ENCODE results near the gene PTPN4.

PTPN4 gene

GRCh38 chr2:119734047-119734446 lies 25.7 kb upstream of the PTPN4 start:
- DNase-seq (ENCODE audit: low read depth): no peak

- DNase-seq (ENCODE audit: low read depth): no peak
Observed at GRCh38 chr2:119735565-119735964, 24.2 kb upstream of the PTPN4 start.

- no peak for DNase-seq (ENCODE audit: low read depth)
Observed at GRCh38 chr2:119736021-119736420, 23.7 kb upstream of the PTPN4 start.

GRCh38 chr2:119739580-119740255 lies 20.0 kb upstream of the PTPN4 start:
- no peak for DNase-seq (ENCODE audit: low read depth)

GRCh38 chr2:119741001-119741400 lies 18.7 kb upstream of the PTPN4 start:
- DNase-seq (ENCODE audit: low read depth): no peak

GRCh38 chr2:119741868-119742267 lies 17.9 kb upstream of the PTPN4 start:
- DNase-seq (ENCODE audit: low read depth): no peak

GRCh38 chr2:119744335-119744939 lies 15.3 kb upstream of the PTPN4 start:
- DNase-seq (ENCODE audit: low read depth): no peak

GRCh38 chr2:119745566-119745965 lies 14.2 kb upstream of the PTPN4 start:
- no peak for DNase-seq (ENCODE audit: low read depth)

GRCh38 chr2:119746836-119747686 lies 12.7 kb upstream of the PTPN4 start:
- DNase-seq (ENCODE audit: low read depth): no peak

GRCh38 chr2:119748135-119748534 lies 11.6 kb upstream of the PTPN4 start:
- no peak for DNase-seq (ENCODE audit: low read depth)

- no peak for DNase-seq (ENCODE audit: low read depth)
Observed at GRCh38 chr2:119749477-119750012, 10.2 kb upstream of the PTPN4 start.

GRCh38 chr2:119751706-119752105 lies 8.0 kb upstream of the PTPN4 start:
- no peak for DNase-seq (ENCODE audit: low read depth)

- no peak for DNase-seq (ENCODE audit: low read depth)
Observed at GRCh38 chr2:119753041-119753929, 6.4 kb upstream of the PTPN4 start.

GRCh38 chr2:119753930-119754321 lies 5.8 kb upstream of the PTPN4 start:
- DNase-seq (ENCODE audit: low read depth): no peak

- DNase-seq (ENCODE audit: low read depth): no peak
Observed at GRCh38 chr2:119755906-119756305, 3.8 kb upstream of the PTPN4 start.

- peak; percentile 44 for DNase-seq (ENCODE audit: low read depth)
Observed at GRCh38 chr2:119756837-119757236, 2.9 kb upstream of the PTPN4 start.

GRCh38 chr2:119758881-119759450 lies 756 bp upstream of the PTPN4 start:
- no peak for DNase-seq (ENCODE audit: low read depth)

- DNase-seq (ENCODE audit: low read depth): no peak
Observed at GRCh38 chr2:119760237-119760955, 674 bp downstream of the PTPN4 start.

- no peak for DNase-seq (ENCODE audit: low read depth)
Observed at GRCh38 chr2:119760956-119761275, 1.2 kb downstream of the PTPN4 start.

GRCh38 chr2:119764832-119765231 lies 5.1 kb downstream of the PTPN4 start:
- DNase-seq (ENCODE audit: low read depth): no peak

- DNase-seq (ENCODE audit: low read depth): no peak
Observed at GRCh38 chr2:119765433-119766002, 5.8 kb downstream of the PTPN4 start.
